HEK293 (cell line): ENCODE data around the gene LMF1.
A peak's percentile ranks its signal among the peaks of the same experiment; 100 is the strongest.

Source experiments
- GLIS1 ChIP-seq: fragments of 450-650 bp; formaldehyde crosslinking; IDR thresholded peaks from 2 replicates; pipeline ENCODE4 v1.5.1; 2016; ENCODE audit warnings: missing biosample characterization, missing genetic modification characterization
- KLF1 ChIP-seq: fragments of 450-650 bp; formaldehyde crosslinking; IDR thresholded peaks from 2 replicates; pipeline ENCODE4 v1.5.1; 2016; ENCODE audit warnings: missing biosample characterization, missing genetic modification characterization
- KLF8 ChIP-seq: fragments of 450-650 bp; formaldehyde crosslinking; IDR thresholded peaks from 2 replicates; pipeline ENCODE4 v1.5.1; 2016; ENCODE audit warnings: missing biosample characterization, missing genetic modification characterization
- MEIS1 ChIP-seq: sonication (generic); formaldehyde crosslinking; IDR thresholded peaks from 2 replicates; pipeline ENCODE4 v1.8.1; 2022; ENCODE audit warnings: missing genetic modification reagents, mild to moderate bottlenecking, borderline replicate concordance
- PRDM1 ChIP-seq: fragments of 450-650 bp; formaldehyde crosslinking; IDR thresholded peaks from 2 replicates; pipeline ENCODE4; 2016; ENCODE audit warnings: missing biosample characterization, missing genetic modification characterization
- SP7 ChIP-seq: fragments of 450-650 bp; formaldehyde crosslinking; IDR thresholded peaks from 2 replicates; pipeline ENCODE4 v1.5.1; 2016; ENCODE audit warnings: missing biosample characterization, missing genetic modification characterization
- ZNF132 ChIP-seq: fragments of 450-650 bp; formaldehyde crosslinking; IDR thresholded peaks from 2 replicates; pipeline ENCODE4 v1.5.1; 2017; ENCODE audit warnings: missing biosample characterization, missing genetic modification characterization, borderline replicate concordance
- ZNF169 ChIP-seq: fragments of 450-650 bp; formaldehyde crosslinking; IDR thresholded peaks from 2 replicates; pipeline ENCODE4 v1.5.1; 2016; ENCODE audit warnings: missing biosample characterization, missing genetic modification characterization
- ZNF184 ChIP-seq: fragments of 450-650 bp; IDR thresholded peaks from 2 replicates; pipeline ENCODE4 v1.5.1; 2018; ENCODE audit warnings: missing biosample characterization, mild to moderate bottlenecking, missing genetic modification characterization
- ZNF202 ChIP-seq: fragments of 450-650 bp; formaldehyde crosslinking; IDR thresholded peaks from 2 replicates; pipeline ENCODE4 v1.5.1; 2016; ENCODE audit warnings: missing biosample characterization, missing genetic modification characterization, borderline replicate concordance
- ZNF239 ChIP-seq: fragments of 450-650 bp; formaldehyde crosslinking; IDR thresholded peaks from 2 replicates; pipeline ENCODE4 v1.5.1; 2016; ENCODE audit warnings: missing biosample characterization, missing genetic modification characterization
- ZNF248 ChIP-seq: fragments of 450-650 bp; formaldehyde crosslinking; IDR thresholded peaks from 2 replicates; pipeline ENCODE4 v1.5.1; 2017; ENCODE audit warnings: missing biosample characterization, missing genetic modification characterization
- ZNF311 ChIP-seq: fragments of 450-650 bp; formaldehyde crosslinking; IDR thresholded peaks from 2 replicates; pipeline ENCODE4 v1.5.1; 2017; ENCODE audit warnings: missing biosample characterization, missing genetic modification characterization, borderline replicate concordance
- ZNF366 ChIP-seq: fragments of 450-650 bp; formaldehyde crosslinking; conservative IDR thresholded peaks from 2 replicates; pipeline ENCODE4 v1.5.1; 2016; ENCODE audit warnings: missing biosample characterization, missing genetic modification characterization
- ZNF391 ChIP-seq: fragments of 450-650 bp; formaldehyde crosslinking; IDR thresholded peaks from 2 replicates; pipeline ENCODE4 v1.5.1; 2016; ENCODE audit warnings: low read depth, missing biosample characterization, missing genetic modification characterization, borderline replicate concordance
- ZNF514 ChIP-seq: fragments of 450-650 bp; formaldehyde crosslinking; IDR thresholded peaks from 2 replicates; pipeline ENCODE4 v1.5.1; 2016; ENCODE audit warnings: missing biosample characterization, missing genetic modification characterization
- ZNF561 ChIP-seq: fragments of 450-650 bp; IDR thresholded peaks from 2 replicates; pipeline ENCODE4 v1.5.1; 2018; ENCODE audit warnings: missing biosample characterization, missing genetic modification characterization, borderline replicate concordance
- ZNF585B ChIP-seq: fragments of 450-650 bp; formaldehyde crosslinking; IDR thresholded peaks from 2 replicates; pipeline ENCODE4 v1.5.1; 2016; ENCODE audit warnings: missing biosample characterization, missing genetic modification characterization
- ZNF600 ChIP-seq: fragments of 450-650 bp; formaldehyde crosslinking; IDR thresholded peaks from 2 replicates; pipeline ENCODE4 v1.5.1; 2016; ENCODE audit warnings: missing biosample characterization, missing genetic modification characterization
- ZNF664 ChIP-seq: fragments of 450-650 bp; formaldehyde crosslinking; IDR thresholded peaks from 2 replicates; pipeline ENCODE4 v1.5.1; 2016; ENCODE audit warnings: missing biosample characterization, missing genetic modification characterization
- ZNF670 ChIP-seq: fragments of 450-650 bp; formaldehyde crosslinking; IDR thresholded peaks from 2 replicates; pipeline ENCODE4 v1.5.1; 2016; ENCODE audit warnings: missing biosample characterization, missing genetic modification characterization, low read depth
- ZNF768 ChIP-seq: fragments of 450-650 bp; formaldehyde crosslinking; IDR thresholded peaks from 2 replicates; pipeline ENCODE4 v1.5.1; 2018; ENCODE audit warnings: missing biosample characterization, mild to moderate bottlenecking, missing genetic modification characterization
- ZNF776 ChIP-seq: fragments of 450-650 bp; formaldehyde crosslinking; IDR thresholded peaks from 2 replicates; pipeline ENCODE4 v1.5.0; 2017; ENCODE audit warnings: missing biosample characterization, missing genetic modification characterization, borderline replicate concordance
- TF ChIP-seq, protein P1 (sequence below): fragments of 450-650 bp; formaldehyde crosslinking; IDR thresholded peaks from 2 replicates; pipeline ENCODE4 v1.5.1; 2017; ENCODE audit warnings: missing biosample characterization, missing genetic modification characterization
- TF ChIP-seq, protein P2 (sequence below): fragments of 450-650 bp; formaldehyde crosslinking; IDR thresholded peaks from 2 replicates; pipeline ENCODE4 v1.5.1; 2016; ENCODE audit warnings: missing biosample characterization, missing genetic modification characterization
- TF ChIP-seq, protein P3 (sequence below): fragments of 450-650 bp; formaldehyde crosslinking; IDR thresholded peaks from 2 replicates; pipeline ENCODE4 v1.5.1; 2016; ENCODE audit warnings: missing biosample characterization, missing genetic modification characterization, borderline replicate concordance
- TF ChIP-seq, protein P4 (sequence below): fragments of 450-650 bp; formaldehyde crosslinking; IDR thresholded peaks from 2 replicates; pipeline ENCODE4 v1.5.1; 2016; ENCODE audit warnings: missing biosample characterization, missing genetic modification characterization, borderline replicate concordance

The LMF1 gene

DNA sequence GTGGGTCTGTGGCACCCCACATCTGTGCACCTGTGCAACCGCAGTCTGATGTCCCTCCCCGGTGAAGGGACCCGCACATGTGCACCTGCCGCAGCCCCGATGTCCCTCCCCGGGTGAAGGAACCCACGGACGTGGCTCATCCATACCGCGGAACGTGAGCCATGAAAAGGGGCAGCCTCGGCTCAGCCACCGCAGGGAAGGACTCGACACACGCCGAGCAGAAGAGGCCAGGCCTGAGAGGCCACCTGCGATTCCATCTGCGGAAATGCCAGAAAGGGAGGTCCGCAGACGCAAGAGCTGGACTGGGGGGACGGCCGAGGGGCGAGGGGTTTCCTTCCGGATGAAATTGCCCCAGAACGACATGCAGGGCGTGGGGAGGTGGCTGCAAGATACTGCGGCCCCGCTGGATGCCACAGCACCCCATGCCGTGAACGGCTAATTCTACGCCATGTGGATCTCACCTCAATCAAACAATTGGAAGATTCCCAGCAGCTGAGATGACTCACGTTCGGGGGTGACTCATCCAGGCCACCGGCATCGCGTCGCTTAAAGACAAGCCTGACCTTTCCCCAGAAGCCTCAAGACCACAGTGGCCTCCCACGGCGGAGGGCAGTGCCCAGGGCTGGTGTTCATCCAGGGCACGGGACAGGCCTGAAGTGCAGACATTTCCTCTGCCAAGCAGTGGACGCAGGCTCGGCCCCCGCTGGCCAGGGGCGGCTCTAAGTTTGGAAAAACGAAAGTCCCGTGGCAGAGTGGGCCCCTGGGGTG, 31.8 kb upstream of the LMF1 start (continued):
- TF ChIP-seq, protein P1, sequence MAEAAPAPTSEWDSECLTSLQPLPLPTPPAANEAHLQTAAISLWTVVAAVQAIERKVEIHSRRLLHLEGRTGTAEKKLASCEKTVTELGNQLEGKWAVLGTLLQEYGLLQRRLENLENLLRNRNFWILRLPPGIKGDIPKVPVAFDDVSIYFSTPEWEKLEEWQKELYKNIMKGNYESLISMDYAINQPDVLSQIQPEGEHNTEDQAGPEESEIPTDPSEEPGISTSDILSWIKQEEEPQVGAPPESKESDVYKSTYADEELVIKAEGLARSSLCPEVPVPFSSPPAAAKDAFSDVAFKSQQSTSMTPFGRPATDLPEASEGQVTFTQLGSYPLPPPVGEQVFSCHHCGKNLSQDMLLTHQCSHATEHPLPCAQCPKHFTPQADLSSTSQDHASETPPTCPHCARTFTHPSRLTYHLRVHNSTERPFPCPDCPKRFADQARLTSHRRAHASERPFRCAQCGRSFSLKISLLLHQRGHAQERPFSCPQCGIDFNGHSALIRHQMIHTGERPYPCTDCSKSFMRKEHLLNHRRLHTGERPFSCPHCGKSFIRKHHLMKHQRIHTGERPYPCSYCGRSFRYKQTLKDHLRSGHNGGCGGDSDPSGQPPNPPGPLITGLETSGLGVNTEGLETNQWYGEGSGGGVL (tag by site-specific recombination): no peak
- TF ChIP-seq, protein P2, sequence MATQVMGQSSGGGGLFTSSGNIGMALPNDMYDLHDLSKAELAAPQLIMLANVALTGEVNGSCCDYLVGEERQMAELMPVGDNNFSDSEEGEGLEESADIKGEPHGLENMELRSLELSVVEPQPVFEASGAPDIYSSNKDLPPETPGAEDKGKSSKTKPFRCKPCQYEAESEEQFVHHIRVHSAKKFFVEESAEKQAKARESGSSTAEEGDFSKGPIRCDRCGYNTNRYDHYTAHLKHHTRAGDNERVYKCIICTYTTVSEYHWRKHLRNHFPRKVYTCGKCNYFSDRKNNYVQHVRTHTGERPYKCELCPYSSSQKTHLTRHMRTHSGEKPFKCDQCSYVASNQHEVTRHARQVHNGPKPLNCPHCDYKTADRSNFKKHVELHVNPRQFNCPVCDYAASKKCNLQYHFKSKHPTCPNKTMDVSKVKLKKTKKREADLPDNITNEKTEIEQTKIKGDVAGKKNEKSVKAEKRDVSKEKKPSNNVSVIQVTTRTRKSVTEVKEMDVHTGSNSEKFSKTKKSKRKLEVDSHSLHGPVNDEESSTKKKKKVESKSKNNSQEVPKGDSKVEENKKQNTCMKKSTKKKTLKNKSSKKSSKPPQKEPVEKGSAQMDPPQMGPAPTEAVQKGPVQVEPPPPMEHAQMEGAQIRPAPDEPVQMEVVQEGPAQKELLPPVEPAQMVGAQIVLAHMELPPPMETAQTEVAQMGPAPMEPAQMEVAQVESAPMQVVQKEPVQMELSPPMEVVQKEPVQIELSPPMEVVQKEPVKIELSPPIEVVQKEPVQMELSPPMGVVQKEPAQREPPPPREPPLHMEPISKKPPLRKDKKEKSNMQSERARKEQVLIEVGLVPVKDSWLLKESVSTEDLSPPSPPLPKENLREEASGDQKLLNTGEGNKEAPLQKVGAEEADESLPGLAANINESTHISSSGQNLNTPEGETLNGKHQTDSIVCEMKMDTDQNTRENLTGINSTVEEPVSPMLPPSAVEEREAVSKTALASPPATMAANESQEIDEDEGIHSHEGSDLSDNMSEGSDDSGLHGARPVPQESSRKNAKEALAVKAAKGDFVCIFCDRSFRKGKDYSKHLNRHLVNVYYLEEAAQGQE (tag by site-specific recombination): no peak
- TF ChIP-seq ZNF248 (tag by site-specific recombination): no peak
- TF ChIP-seq, protein P3, sequence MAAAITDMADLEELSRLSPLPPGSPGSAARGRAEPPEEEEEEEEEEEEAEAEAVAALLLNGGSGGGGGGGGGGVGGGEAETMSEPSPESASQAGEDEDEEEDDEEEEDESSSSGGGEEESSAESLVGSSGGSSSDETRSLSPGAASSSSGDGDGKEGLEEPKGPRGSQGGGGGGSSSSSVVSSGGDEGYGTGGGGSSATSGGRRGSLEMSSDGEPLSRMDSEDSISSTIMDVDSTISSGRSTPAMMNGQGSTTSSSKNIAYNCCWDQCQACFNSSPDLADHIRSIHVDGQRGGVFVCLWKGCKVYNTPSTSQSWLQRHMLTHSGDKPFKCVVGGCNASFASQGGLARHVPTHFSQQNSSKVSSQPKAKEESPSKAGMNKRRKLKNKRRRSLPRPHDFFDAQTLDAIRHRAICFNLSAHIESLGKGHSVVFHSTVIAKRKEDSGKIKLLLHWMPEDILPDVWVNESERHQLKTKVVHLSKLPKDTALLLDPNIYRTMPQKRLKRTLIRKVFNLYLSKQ (tag by site-specific recombination): no peak
- TF ChIP-seq, protein P4, sequence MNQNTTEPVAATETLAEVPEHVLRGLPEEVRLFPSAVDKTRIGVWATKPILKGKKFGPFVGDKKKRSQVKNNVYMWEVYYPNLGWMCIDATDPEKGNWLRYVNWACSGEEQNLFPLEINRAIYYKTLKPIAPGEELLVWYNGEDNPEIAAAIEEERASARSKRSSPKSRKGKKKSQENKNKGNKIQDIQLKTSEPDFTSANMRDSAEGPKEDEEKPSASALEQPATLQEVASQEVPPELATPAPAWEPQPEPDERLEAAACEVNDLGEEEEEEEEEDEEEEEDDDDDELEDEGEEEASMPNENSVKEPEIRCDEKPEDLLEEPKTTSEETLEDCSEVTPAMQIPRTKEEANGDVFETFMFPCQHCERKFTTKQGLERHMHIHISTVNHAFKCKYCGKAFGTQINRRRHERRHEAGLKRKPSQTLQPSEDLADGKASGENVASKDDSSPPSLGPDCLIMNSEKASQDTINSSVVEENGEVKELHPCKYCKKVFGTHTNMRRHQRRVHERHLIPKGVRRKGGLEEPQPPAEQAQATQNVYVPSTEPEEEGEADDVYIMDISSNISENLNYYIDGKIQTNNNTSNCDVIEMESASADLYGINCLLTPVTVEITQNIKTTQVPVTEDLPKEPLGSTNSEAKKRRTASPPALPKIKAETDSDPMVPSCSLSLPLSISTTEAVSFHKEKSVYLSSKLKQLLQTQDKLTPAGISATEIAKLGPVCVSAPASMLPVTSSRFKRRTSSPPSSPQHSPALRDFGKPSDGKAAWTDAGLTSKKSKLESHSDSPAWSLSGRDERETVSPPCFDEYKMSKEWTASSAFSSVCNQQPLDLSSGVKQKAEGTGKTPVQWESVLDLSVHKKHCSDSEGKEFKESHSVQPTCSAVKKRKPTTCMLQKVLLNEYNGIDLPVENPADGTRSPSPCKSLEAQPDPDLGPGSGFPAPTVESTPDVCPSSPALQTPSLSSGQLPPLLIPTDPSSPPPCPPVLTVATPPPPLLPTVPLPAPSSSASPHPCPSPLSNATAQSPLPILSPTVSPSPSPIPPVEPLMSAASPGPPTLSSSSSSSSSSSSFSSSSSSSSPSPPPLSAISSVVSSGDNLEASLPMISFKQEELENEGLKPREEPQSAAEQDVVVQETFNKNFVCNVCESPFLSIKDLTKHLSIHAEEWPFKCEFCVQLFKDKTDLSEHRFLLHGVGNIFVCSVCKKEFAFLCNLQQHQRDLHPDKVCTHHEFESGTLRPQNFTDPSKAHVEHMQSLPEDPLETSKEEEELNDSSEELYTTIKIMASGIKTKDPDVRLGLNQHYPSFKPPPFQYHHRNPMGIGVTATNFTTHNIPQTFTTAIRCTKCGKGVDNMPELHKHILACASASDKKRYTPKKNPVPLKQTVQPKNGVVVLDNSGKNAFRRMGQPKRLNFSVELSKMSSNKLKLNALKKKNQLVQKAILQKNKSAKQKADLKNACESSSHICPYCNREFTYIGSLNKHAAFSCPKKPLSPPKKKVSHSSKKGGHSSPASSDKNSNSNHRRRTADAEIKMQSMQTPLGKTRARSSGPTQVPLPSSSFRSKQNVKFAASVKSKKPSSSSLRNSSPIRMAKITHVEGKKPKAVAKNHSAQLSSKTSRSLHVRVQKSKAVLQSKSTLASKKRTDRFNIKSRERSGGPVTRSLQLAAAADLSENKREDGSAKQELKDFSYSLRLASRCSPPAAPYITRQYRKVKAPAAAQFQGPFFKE (tag by site-specific recombination): no peak
- TF ChIP-seq ZNF600 (tag by site-specific recombination): no peak; the same call in 1 of the 2 replicates
- no peak for TF ChIP-seq ZNF202 (tag by site-specific recombination)
- peak; percentile 31; the same call in 1 of the 2 replicates for TF ChIP-seq ZNF366
- peak; percentile 53; the same call in 1 of the 2 replicates for TF ChIP-seq ZNF184 (tag by site-specific recombination)
- no peak for TF ChIP-seq ZNF776 (tag by site-specific recombination)
- TF ChIP-seq ZNF311 (tag by site-specific recombination): no peak
- TF ChIP-seq ZNF514 (tag by site-specific recombination): no peak
- no peak for TF ChIP-seq ZNF664
- TF ChIP-seq KLF1: no peak
- TF ChIP-seq PRDM1 (tag by site-specific recombination): peak; percentile 34; the same call in 1 of the 2 replicates
- no peak for TF ChIP-seq ZNF585B (tag by site-specific recombination)
- TF ChIP-seq MEIS1 (CRISPR knock-in tag): no peak
- peak; percentile 48; the same call in 1 of the 2 replicates for TF ChIP-seq KLF8 (tag by site-specific recombination)
- no peak for TF ChIP-seq ZNF169 (tag by site-specific recombination)
- peak; percentile 84 for TF ChIP-seq SP7 (tag by site-specific recombination)
- TF ChIP-seq ZNF239: no peak
- peak; percentile 91 for TF ChIP-seq GLIS1 (tag by site-specific recombination)
- TF ChIP-seq ZNF768 (tag by site-specific recombination): no peak
- TF ChIP-seq ZNF670 (tag by site-specific recombination): no peak
- no peak for TF ChIP-seq ZNF391 (tag by site-specific recombination)
- no peak for TF ChIP-seq ZNF561 (tag by site-specific recombination)
- TF ChIP-seq ZNF132 (tag by site-specific recombination): no peak
